Tibial nerve (tissue), 4 donors: ENCODE measurements around the gene PRKCE. TPM values are rescaled to one million over a fixed set of nuclear protein-coding genes. Genes with fewer than 3 reads are reported as not detected.

Experiments
- DNase-seq, 2 donors: peaks; one replicate each; pipeline ENCODE4 v3.0.0-alpha.2; 2019; ENCODE audit warnings: low spot score in 2 of 2
- H3K27ac ChIP-seq, 4 donors: fragments of 200-600 bp; sonication (generic) in 3 of 4; one replicate each; pipeline ENCODE4 v1.5.1; 2017 to 2019; ENCODE audit warnings: mild to moderate bottlenecking in 1 of 4
- H3K27me3 ChIP-seq, 2 donors: fragments of 200-600 bp; sonication (generic) in 1 of 2; one replicate each; pipeline versions ENCODE4 v1.5.1 to v1.6.0; 2017 to 2019
- H3K36me3 ChIP-seq, 3 donors: fragments of 200-600 bp; sonication (generic); one replicate each; pipeline ENCODE4 v1.5.1; 2018 to 2019
- H3K4me1 ChIP-seq, 4 donors: fragments of 200-600 bp; sonication (generic) in 3 of 4; one replicate each; pipeline ENCODE4 v1.5.1; 2017 to 2019
- H3K4me3 ChIP-seq, 4 donors: fragments of 200-600 bp; sonication (generic) in 3 of 4; one replicate each; pipeline ENCODE4 v1.5.1; 2017 to 2019; ENCODE audit warnings: mild to moderate bottlenecking in 1 of 4, moderate library complexity in 1 of 4
- H3K9me3 ChIP-seq, 4 donors: fragments of 200-600 bp; sonication (generic) in 3 of 4; one replicate each; pipeline ENCODE4 v1.5.1; 2017 to 2019
- CTCF ChIP-seq, 5 experiments: fragments of 200-600 bp in 3 of 5; fragments of 450-650 bp in 2 of 5; sonication (generic) in 3 of 5; IDR thresholded peaks; one replicate each; pipeline ENCODE4 v1.5.1; 2016 to 2019; ENCODE audit warnings: antibody characterized with exemption in 5 of 5, mild to moderate bottlenecking in 3 of 5, moderate library complexity in 2 of 5
- EP300 ChIP-seq, 2 donors: sonication (generic); formaldehyde crosslinking; IDR thresholded peaks; one replicate each; pipeline ENCODE4 v1.6.1; 2017; ENCODE audit warnings: antibody characterized with exemption in 2 of 2, mild to moderate bottlenecking in 1 of 2
- POLR2A ChIP-seq, 2 donors: fragments of 450-650 bp; IDR thresholded peaks; one replicate each; pipeline ENCODE4 v1.6.1; 2017; ENCODE audit warnings: antibody characterized with exemption in 2 of 2, mild to moderate bottlenecking in 2 of 2, moderate library complexity in 2 of 2
- WGBS, 2 donors: methylation state at CpG; one replicate each; pipeline ENCODE4 v1.1.5; 2018; 5-methylcytosine and 5-hydroxymethylcytosine counted together
- total RNA-seq, 4 donors: library from RNA; depleted of rRNA; stranded (reverse); fragments of >200 nt; gene quantifications; one replicate each; pipeline ENCODE4 v1.1.0, GENCODE V29; 2016

The PRKCE gene
- total RNA-seq, 4 donors from 2014 or later: 14.4 to 22.4 (median 17.9) TPM

GRCh38 chr2:45843136-45843535 is 191.7 kb downstream of the PRKCE start:
- Histone ChIP-seq H3K36me3 (peaks cover 0 to 10% (median 0%) of the 10 kb centered on the region in 3 donors), H3K4me1 (peaks cover 0 to 60% (median 11%) of the 10 kb centered on the region in 4 donors), H3K9me3 (no peaks in the 10 kb centered on the region), H3K27ac (no peak overlapping the region), H3K4me3 (no peak overlapping the region), H3K27me3 (no peaks in the 10 kb centered on the region)
- 81% methylated on average over 8 of the region's 8 CpGs for WGBS, 2 donors
- DNase-seq: no peak
- no peak for TF ChIP-seq EP300 (IDR thresholded peaks at IDR 0.05)
- no peak for TF ChIP-seq CTCF (IDR thresholded peaks at IDR 0.05)
- no peak for TF ChIP-seq POLR2A (IDR thresholded peaks at IDR 0.05)

GRCh38 chr2:45844796-45845457 is 193.5 kb downstream of the PRKCE start:
- Histone ChIP-seq H3K4me1 (peaks cover 0 to 59% (median 7%) of the 10 kb centered on the region in 4 donors), H3K27ac (no peak overlapping the region), H3K9me3 (no peaks in the 10 kb centered on the region), H3K27me3 (no peaks in the 10 kb centered on the region), H3K4me3 (no peak overlapping the region), H3K36me3 (peaks cover 0 to 10% (median 0%) of the 10 kb centered on the region in 3 donors)
- WGBS, 2 donors: 29 to 35% methylated on average over 3 of the region's 3 CpGs
- DNase-seq: no peak
- TF ChIP-seq CTCF (IDR thresholded peaks at IDR 0.05) (no peak), EP300 (IDR thresholded peaks at IDR 0.05) (no peak), POLR2A (IDR thresholded peaks at IDR 0.05) (no peak)

- DNase-seq: no peak
- WGBS, 2 donors: 44 to 51% methylated on average over 6 of the region's 6 CpGs
These were observed 194.1 kb downstream of the PRKCE start for GRCh38 chr2:45845566-45845965.

GRCh38 chr2:45849491-45850283 is 198.2 kb downstream of the PRKCE start:
- TF ChIP-seq CTCF (IDR thresholded peaks at IDR 0.05): no peak
- no peak for TF ChIP-seq EP300 (IDR thresholded peaks at IDR 0.05)
- no peak for TF ChIP-seq POLR2A (IDR thresholded peaks at IDR 0.05)
- H3K9me3 ChIP-seq: no peaks in the 10 kb centered on the region
- H3K27ac ChIP-seq: no peak overlapping the region
- H3K4me3 ChIP-seq: no peak overlapping the region
- H3K36me3 ChIP-seq: peaks cover 0 to 10% (median 0%) of the 10 kb centered on the region in 3 donors
- H3K27me3 ChIP-seq: no peaks in the 10 kb centered on the region
- peaks cover 0 to 57% (median 7%) of the 10 kb centered on the region in 4 donors for H3K4me1 ChIP-seq
- WGBS, 2 donors: 83 to 85% methylated on average over 7 of the region's 7 CpGs
- DNase-seq: no peak

More at GRCh38 chr2:45845566-45845965, 194.1 kb downstream of the PRKCE start:
- peaks cover 0 to 53% (median 4%) of the 10 kb centered on the region in 4 donors for H3K4me1 ChIP-seq
- TF ChIP-seq EP300 (IDR thresholded peaks at IDR 0.05): no peak
- TF ChIP-seq CTCF (IDR thresholded peaks at IDR 0.05): no peak
- no peak for TF ChIP-seq POLR2A (IDR thresholded peaks at IDR 0.05)
- H3K27me3 ChIP-seq: no peaks in the 10 kb centered on the region
- H3K9me3 ChIP-seq: no peaks in the 10 kb centered on the region
- H3K36me3 ChIP-seq: peaks cover 0 to 10% (median 0%) of the 10 kb centered on the region in 3 donors
- no peak overlapping the region for H3K27ac ChIP-seq
- H3K4me3 ChIP-seq: no peak overlapping the region

GRCh38 chr2:45850558-45850957 is 199.1 kb downstream of the PRKCE start:
- Histone ChIP-seq H3K27ac (no peak overlapping the region), H3K27me3 (no peaks in the 10 kb centered on the region), H3K4me1 (peaks cover 0 to 57% (median 10%) of the 10 kb centered on the region in 4 donors), H3K4me3 (no peak overlapping the region), H3K36me3 (peaks cover 0 to 10% (median 0%) of the 10 kb centered on the region in 3 donors), H3K9me3 (no peaks in the 10 kb centered on the region)
- no peak for TF ChIP-seq EP300 (IDR thresholded peaks at IDR 0.05)
- DNase-seq: no peak
- 93 to 94% methylated on average over 2 of the region's 2 CpGs for WGBS, 2 donors
